NCI-H2227 (cell line): ENCODE measurements around the gene NTM.
"Not testable (repeated sequence)": the region's sequence is repeated elsewhere in the genome, so short reads cannot be mapped to it uniquely, and the experiment has no call there.

ENCODE experiments used
- DNase-seq: peaks from one replicate; lab custom pipeline; 2025; ENCODE audit not compliant: unreplicated experiment; lab: John Stamatoyannopoulos, UW

NTM gene

GRCh38 chr11:132349811-132350733, 979.7 kb downstream of the NTM start:
- DNase-seq, result no peak

DNA sequence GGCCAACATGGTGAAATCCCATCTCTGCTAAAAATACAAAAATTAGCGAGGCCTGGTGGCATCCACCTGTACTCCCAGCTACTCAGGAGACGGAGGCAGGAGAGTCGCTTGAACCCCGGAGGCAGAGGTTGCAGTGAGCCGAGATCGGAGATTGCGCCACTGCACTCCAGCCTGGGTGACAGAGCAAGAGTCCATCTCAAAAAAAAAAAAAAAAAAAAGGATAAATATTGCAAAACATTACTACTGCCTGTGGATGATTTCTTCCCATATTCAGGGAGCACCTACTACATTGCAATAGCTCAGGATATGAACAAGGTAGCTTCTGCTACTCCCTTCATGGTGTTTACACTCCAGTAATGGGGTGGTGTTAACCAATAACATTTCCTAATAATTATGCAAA, 980.6 kb downstream of the NTM start:
- no peak for DNase-seq

- DNase-seq, result no peak
Measured at GRCh38 chr11:132352497-132352896, 982.1 kb downstream of the NTM start.

DNA sequence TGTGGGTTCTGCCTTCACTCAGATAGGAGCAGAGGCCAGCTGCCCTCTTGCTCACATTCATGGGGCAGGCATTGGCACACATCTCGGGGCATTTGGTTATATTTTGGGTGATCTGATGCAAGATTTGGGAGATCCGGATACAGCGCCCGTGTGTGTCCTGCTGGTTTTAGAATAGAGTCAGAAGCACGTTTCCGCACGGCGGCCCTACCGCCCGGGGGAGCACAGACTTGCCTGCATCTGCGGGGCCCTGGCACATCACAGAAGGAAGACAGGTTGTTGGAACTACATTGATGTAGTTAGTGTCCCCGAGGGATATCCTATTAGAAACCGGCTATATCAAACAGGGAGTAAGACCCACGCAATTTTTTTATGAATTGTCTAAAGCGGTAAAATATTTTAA, 982.8 kb downstream of the NTM start:
- no peak for DNase-seq

GRCh38 chr11:132357811-132358572, 987.6 kb downstream of the NTM start:
- no peak for DNase-seq

- no peak for DNase-seq
Measured at GRCh38 chr11:132358573-132358953, 988.1 kb downstream of the NTM start.

GRCh38 chr11:132361011-132361550, 990.7 kb downstream of the NTM start:
- no peak for DNase-seq

DNA sequence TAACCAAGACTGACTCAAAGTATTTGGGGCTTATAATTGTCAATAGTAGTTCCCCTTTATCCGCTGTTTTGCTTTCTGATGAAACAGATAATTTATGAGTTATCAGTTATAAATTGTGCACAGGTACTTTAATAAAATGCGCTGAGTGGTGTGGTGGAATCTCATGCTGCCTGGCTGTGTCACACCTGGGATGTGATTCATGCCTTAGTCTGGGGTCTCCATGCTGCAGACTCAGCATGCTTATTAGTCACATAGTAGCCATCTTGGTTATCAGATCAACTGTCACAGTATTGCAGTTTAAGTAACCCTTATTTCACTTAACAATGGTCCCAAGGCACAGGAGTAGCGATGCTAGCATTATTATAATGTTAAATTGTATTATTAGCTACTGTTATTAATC, 995.2 kb downstream of the NTM start:
- DNase-seq, result no peak

GRCh38 chr11:132367293-132367692, 996.9 kb downstream of the NTM start:
- no peak for DNase-seq

- not testable (repeated sequence) for DNase-seq
Measured at GRCh38 chr11:132370114-132370513, 999.7 kb downstream of the NTM start.

DNA sequence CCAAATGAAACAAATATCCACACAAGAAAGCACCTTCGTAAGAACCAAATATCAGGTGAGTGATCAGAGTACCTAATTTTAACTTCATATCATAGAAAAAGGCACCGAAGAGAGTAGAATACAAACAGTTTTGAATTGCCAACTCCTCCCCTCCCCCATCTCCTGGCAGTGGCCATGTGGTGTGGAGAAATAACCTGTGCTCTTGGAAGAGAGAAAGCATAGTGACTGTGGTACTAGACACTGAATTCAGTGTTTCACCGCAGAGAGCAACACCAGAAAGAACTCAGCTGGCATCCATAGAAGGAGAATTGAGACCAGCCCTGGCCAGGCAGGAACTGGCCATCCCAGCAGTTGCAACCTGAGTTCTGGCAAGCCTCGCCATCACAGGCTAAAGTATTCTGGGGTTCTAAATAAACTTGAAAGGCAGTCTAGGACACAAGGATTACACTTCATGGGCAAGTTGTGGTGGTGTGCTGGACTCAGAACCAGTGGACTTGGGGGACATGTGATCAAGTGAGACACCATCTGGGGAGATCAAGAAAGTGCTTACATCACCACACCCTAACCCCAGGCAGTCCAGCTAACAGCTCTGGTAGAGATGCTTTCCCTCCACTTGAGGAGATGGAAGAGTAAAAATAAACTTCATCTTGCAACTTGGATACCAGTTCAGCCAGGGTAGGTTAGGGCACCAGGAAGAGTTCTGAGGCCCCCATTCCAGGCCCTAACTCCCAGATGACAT, 1003.2 kb downstream of the NTM start:
- DNase-seq, result no peak

DNA sequence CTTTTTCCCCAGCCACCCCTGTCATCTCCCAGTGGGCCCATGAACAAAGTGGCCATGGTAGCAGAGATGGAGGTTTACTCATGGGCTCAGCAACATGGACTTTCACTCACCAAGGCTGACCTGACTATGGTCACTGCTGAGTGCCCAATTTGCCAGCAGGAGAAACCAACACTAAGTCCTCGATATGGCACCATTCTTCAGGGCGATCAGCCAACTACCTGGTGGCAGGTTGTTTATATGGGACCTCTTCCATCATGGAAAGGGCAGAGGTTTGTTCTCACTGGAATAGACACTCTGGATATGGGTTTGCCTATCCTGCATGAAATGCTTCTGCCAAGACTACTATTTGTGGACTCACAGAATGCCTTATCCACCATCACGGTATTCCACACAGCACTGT, 1009.1 kb downstream of the NTM start:
- no peak for DNase-seq
